IPS-15b (cell line): Measurements from ENCODE around the gene COL4A1.

ENCODE experiments used
- H3K27me3 ChIP-seq: one replicate; pipeline ENCODE4 v1.6.1; 2013; ENCODE audit warnings: low read length; ENCODE audit not compliant: control insufficient read depth, insufficient read depth
- H3K36me3 ChIP-seq: one replicate; pipeline ENCODE4 v1.6.1; 2013; ENCODE audit warnings: low read length; ENCODE audit not compliant: control insufficient read depth, insufficient read depth
- H3K4me1 ChIP-seq: one replicate; pipeline ENCODE4 v1.6.1; 2013; ENCODE audit warnings: mild to moderate bottlenecking, low read length; ENCODE audit not compliant: control insufficient read depth, insufficient read depth
- H3K4me3 ChIP-seq: one replicate; pipeline ENCODE4 v1.5.1; 2013; ENCODE audit warnings: low read depth, low read length
- H3K9ac ChIP-seq: one replicate; pipeline ENCODE4 v1.6.1; 2013; ENCODE audit warnings: low read depth, mild to moderate bottlenecking, low read length
- H3K9me3 ChIP-seq: one replicate; pipeline ENCODE4 v1.6.1; 2013; ENCODE audit warnings: mild to moderate bottlenecking, low read length; ENCODE audit not compliant: control insufficient read depth, insufficient read depth

Gene COL4A1

DNA sequence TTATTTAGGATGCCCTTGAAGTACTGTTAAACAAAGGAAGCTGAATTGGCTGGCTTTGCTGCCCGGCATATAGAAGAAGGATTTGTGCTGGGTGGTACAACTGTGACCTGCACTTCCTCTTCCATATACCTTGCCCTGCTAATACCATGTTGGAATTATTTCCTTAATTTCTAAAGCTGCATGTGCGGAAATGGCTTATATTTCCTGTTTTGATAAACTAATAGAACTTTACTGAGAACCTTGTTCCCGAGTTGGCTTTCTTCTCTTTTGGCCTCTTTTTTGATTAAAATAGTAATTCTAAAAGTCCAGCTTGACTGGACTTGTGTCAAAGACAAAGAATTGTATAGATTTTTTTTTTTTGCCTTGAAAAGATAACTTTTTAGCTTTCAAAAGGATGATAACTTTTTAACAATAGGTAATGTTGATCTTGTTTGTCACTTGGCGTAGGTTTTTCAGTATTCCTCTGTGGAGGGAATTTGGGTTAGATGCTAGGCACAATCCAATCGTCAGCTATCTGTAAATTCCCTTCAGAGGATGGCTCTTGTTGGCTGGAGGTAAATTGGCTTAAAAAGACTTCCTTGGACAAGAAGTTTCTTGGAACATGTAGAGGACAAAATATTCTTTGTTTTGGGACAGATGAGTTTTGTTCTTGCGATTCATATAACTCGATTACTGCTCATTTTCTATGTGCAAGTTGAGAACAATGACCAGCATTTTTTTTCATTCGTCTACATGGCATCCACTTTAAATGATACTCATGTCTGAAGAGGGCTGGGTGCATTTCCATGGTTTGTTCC is 41.5 kb upstream of the COL4A1 start:
- no peak overlapping the region for H3K9ac ChIP-seq
- no peaks in the 10 kb centered on the region for H3K9me3 ChIP-seq
- no peak overlapping the region for H3K4me3 ChIP-seq
- no peaks in the 10 kb centered on the region for H3K27me3 ChIP-seq
- no peaks in the 10 kb centered on the region for H3K36me3 ChIP-seq
- H3K4me1 ChIP-seq, result no peaks in the 10 kb centered on the region

DNA sequence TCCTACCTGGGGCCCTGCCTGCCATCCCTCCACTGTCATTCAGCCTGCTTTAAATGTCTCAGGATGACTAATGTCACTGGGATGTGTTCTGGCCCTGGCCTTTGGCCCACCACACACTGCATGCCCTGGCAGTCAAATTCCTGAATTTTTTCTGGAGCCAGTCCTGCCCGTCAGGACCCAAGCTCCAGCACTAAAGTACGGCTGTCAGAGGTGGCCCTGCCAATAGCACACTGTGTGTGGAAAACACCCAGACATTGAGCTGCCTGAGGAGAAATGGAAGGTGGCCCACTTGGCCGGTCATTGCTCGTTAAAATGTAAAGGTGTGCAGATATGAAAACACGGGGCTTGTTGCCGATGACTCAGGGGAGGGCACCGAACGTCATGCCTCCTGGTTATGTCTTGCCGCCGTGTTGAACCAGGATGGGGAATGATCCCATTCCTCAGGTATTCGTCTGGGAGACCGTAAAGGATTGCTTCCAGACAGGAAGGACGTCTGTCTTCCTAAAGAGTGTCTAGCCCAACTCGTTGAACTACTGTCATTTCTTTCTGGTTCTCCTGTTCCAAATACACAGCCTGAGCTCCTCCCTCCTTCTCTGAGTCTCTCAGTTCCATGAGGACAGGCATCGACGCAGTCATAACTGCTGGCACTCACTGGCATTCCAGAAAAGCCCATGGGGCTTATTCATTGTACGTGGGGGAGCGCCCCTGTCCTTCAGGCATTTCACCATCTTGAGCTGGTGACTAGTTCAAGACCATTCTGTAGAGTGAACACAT is 40.8 kb upstream of the COL4A1 start:
- Histone ChIP-seq H3K9me3 (no peaks in the 10 kb centered on the region), H3K9ac (no peak overlapping the region), H3K27me3 (no peaks in the 10 kb centered on the region), H3K4me1 (no peaks in the 10 kb centered on the region), H3K4me3 (no peak overlapping the region), H3K36me3 (no peaks in the 10 kb centered on the region)

GRCh38 chr13:110347088-110347487 is 40.1 kb upstream of the COL4A1 start:
- no peaks in the 10 kb centered on the region for H3K27me3 ChIP-seq
- H3K9me3 ChIP-seq, result no peaks in the 10 kb centered on the region
- H3K4me3 ChIP-seq, result no peak overlapping the region
- no peak overlapping the region for H3K9ac ChIP-seq
- no peaks in the 10 kb centered on the region for H3K36me3 ChIP-seq
- peaks cover 3% of the 10 kb centered on the region for H3K4me1 ChIP-seq

DNA sequence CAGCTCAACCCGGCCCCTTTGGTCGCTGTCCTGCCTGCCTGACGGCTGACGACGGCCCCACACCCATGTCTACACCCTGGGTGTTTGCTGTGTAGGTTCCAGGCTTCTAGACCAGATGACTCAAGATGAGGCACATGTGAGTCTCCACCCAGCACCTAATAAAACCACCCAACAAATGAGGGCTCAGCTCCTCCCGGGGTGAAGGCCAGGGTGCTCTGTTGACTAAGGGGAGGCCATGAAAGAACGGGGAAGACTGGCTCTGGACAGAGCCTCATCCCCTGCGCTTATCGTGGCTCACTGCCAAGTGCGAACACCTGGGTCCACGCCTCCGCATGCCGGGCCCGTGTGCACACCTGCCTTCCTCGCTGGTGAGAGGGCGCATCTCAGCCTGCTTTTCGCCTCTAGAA is 39.7 kb upstream of the COL4A1 start:
- Histone ChIP-seq H3K27me3 (no peaks in the 10 kb centered on the region), H3K9me3 (no peaks in the 10 kb centered on the region), H3K9ac (no peak overlapping the region), H3K4me3 (no peak overlapping the region), H3K36me3 (no peaks in the 10 kb centered on the region), H3K4me1 (peaks cover 7% of the 10 kb centered on the region)

DNA sequence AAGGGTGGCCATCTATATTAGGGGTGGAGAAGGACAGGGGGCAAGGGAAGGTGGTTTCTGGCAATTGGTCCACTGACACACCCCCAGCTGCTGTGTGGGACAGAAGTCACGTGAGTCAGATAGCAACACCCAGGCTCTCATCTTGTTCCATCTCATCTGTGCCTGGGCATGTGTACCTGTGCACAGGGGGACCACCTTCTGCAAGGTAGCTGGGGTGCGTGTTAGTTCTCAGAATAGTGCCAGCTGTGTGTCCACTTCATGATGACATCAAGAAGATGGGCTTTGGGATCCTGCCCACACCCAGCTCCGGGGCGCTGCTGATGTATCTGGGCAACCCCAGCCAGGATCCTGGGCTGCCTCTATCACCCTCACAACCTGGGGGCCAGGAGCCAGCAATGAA is 38.7 kb upstream of the COL4A1 start:
- peaks cover 7% of the 10 kb centered on the region for H3K4me1 ChIP-seq

GRCh38 chr13:110345266-110345665 is 38.3 kb upstream of the COL4A1 start:
- no peak overlapping the region for H3K9ac ChIP-seq
- no peaks in the 10 kb centered on the region for H3K9me3 ChIP-seq
- H3K27me3 ChIP-seq, result no peaks in the 10 kb centered on the region
- H3K4me3 ChIP-seq, result no peak overlapping the region
- no peaks in the 10 kb centered on the region for H3K36me3 ChIP-seq
- H3K4me1 ChIP-seq, result peaks cover 7% of the 10 kb centered on the region

More for the DNA sequence above, 38.7 kb upstream of the COL4A1 start:
- Histone ChIP-seq H3K9ac (no peak overlapping the region), H3K4me3 (no peak overlapping the region), H3K36me3 (no peaks in the 10 kb centered on the region), H3K27me3 (no peaks in the 10 kb centered on the region), H3K9me3 (no peaks in the 10 kb centered on the region)

DNA sequence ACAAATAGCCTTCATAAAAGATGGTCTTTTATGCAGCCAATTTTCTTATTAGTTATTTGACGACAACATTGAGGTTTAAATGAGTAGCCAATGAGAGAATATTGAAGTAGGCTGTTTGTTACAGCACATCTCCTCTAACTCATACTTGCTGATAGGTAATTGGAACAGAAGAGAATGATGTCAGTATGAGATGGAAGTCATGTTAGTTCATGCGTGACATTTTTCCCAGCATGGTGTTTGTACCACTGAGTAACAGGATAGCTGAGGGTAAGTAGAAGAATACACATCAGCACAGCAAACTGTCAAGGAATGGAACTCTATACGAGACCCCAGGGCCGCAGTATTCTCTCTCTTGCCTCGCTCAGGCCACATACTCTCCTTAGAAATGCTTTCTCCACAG is 37.4 kb upstream of the COL4A1 start:
- Histone ChIP-seq H3K4me3 (no peak overlapping the region), H3K9ac (no peak overlapping the region), H3K9me3 (no peaks in the 10 kb centered on the region), H3K36me3 (no peaks in the 10 kb centered on the region), H3K4me1 (peaks cover 7% of the 10 kb centered on the region), H3K27me3 (no peaks in the 10 kb centered on the region)

- Histone ChIP-seq H3K27me3 (no peaks in the 10 kb centered on the region), H3K4me3 (no peak overlapping the region), H3K9me3 (no peaks in the 10 kb centered on the region), H3K9ac (no peak overlapping the region), H3K4me1 (peaks cover 10% of the 10 kb centered on the region), H3K36me3 (no peaks in the 10 kb centered on the region)
Measured at GRCh38 chr13:110343241-110343865, 36.4 kb upstream of the COL4A1 start.

DNA sequence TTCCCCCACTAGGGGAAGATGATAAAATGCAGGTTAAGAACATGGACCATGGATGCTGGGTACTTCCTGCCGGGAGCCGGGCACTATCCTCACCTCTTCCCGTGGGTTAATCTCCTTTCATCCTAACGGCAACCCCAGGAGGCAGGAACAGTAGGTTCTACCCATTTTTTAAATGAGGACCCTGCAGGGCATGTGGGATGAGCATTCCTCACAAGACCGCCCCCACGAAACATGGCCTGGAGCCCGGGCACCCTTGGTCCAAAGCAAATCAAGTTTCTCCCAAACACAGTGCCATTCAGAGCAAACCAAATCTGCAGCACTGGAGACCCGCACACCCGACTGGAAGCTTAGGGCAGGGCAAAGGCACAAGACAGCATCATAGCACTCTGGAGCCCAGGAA is 35.5 kb upstream of the COL4A1 start:
- Histone ChIP-seq H3K27me3 (no peaks in the 10 kb centered on the region), H3K9ac (no peak overlapping the region), H3K4me1 (peaks cover 12% of the 10 kb centered on the region), H3K9me3 (no peaks in the 10 kb centered on the region), H3K4me3 (no peak overlapping the region), H3K36me3 (no peaks in the 10 kb centered on the region)

DNA sequence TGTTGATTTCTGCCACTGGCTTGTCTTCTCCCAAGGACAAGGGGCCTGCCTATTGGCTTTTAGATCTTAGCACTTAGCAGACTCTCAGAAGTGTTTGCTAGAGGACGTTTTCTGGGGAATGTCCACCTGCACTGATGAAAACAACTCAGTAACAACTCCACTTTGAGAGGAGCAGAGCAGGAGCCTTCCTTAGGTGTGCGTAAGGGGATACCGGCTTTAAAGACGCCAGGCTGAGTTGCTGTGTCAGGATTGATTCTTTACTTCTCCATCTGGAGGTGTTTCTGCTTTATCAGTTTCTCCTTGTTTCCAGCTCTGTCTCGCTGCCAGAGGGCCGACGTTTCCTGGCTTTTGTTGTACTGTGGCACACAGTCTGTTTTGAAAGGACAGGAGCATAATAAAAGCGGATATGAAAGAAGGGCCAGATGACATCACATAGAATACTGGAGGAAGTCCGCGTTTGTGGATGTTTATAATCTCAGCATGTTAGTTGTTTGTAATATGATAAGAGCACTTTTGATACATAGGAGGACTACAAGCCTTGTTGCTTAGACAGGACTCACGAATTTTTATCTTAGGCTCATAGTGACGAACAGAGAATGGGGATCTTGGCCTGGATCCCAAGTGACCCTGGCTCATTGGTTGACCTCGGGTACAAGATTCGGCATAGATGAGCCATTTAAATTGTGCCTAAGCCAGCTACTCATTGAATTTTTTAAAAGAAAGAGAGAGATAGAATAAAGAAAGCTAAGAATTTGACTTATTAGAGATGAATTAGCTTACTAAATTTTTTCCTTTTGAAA is 34.7 kb upstream of the COL4A1 start:
- no peaks in the 10 kb centered on the region for H3K36me3 ChIP-seq
- no peak overlapping the region for H3K9ac ChIP-seq
- no peaks in the 10 kb centered on the region for H3K9me3 ChIP-seq
- no peaks in the 10 kb centered on the region for H3K27me3 ChIP-seq
- peaks cover 12% of the 10 kb centered on the region for H3K4me1 ChIP-seq
- H3K4me3 ChIP-seq, result no peak overlapping the region

DNA sequence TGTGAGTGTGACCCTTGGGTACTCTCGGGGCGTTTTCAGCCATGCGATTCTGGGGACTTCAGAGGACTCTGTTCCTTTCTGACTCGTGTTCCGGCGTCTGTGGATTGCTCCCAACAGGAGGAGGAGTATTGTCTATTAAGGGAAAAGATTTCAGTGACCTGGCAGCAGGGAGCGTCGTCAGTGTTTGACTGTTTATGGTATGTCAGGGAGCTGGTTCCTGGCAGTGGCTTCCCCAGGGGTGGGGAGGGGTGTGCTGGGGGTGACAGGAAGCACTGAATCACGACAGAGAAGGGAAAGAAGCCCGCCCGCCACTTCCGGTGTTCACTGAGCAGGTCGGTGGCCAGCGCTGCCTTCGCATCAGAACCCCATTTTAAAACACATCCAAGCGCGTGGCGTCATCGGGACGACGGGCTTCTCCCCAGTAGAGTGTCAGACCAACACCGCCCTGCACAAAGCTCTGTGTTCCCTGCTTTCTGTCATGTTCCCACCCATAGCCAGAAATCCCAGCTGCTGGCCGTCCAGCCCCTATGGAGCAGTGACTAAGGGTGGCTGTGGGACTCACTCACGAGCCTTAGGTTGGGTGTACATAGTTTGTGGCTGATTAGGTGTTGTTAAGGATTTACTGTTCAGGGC is 34.0 kb upstream of the COL4A1 start:
- H3K9ac ChIP-seq, result no peak overlapping the region
- peaks cover 12% of the 10 kb centered on the region for H3K4me1 ChIP-seq
- H3K4me3 ChIP-seq, result no peak overlapping the region
- H3K9me3 ChIP-seq, result no peaks in the 10 kb centered on the region
- H3K36me3 ChIP-seq, result no peaks in the 10 kb centered on the region
- no peaks in the 10 kb centered on the region for H3K27me3 ChIP-seq
